IPS-20b (cell line): Measurements from ENCODE around the gene ARHGAP10.
"Not testable (repeated sequence)": the region's sequence is repeated elsewhere in the genome, so short reads cannot be mapped to it uniquely, and the experiment has no call there.

Experiments used
- H3K27ac ChIP-seq: one replicate; pipeline ENCODE4 v1.5.1; 2013; ENCODE audit warnings: low read length
- H3K27me3 ChIP-seq: 2 replicates; pipeline ENCODE4 v1.6.1; 2013; ENCODE audit warnings: mild to moderate bottlenecking, low read length, inconsistent platforms; ENCODE audit not compliant: insufficient read depth
- H3K36me3 ChIP-seq: 2 replicates; pipeline ENCODE4 v1.6.1; 2013; ENCODE audit warnings: low read depth, mild to moderate bottlenecking, inconsistent platforms, low read length, moderate library complexity; ENCODE audit not compliant: insufficient read depth
- H3K4me1 ChIP-seq: 2 replicates; pipeline ENCODE4 v1.6.1; 2013; ENCODE audit warnings: mild to moderate bottlenecking, control low read depth, inconsistent platforms, low read length, moderate library complexity; ENCODE audit not compliant: insufficient read depth
- H3K4me3 ChIP-seq: 2 replicates; pipeline ENCODE4 v1.5.1; 2013; ENCODE audit warnings: mild to moderate bottlenecking, low read length, inconsistent platforms
- H3K9ac ChIP-seq: 2 replicates; pipeline ENCODE4 v1.6.1; 2013; ENCODE audit warnings: low read depth, mild to moderate bottlenecking, inconsistent platforms, low read length, moderate library complexity
- H3K9me3 ChIP-seq: 2 replicates; pipeline ENCODE4 v1.6.1; 2013; ENCODE audit warnings: mild to moderate bottlenecking, low read depth, low read length, inconsistent platforms; ENCODE audit not compliant: insufficient read depth

ARHGAP10 gene

GRCh38 chr4:147994076-147994475, 262.2 kb downstream of the ARHGAP10 start:
- H3K4me3 ChIP-seq = no peak overlapping the region
- peaks cover 3% of the 10 kb centered on the region for H3K4me1 ChIP-seq
- no peaks in the 10 kb centered on the region for H3K36me3 ChIP-seq
- no peak overlapping the region for H3K27ac ChIP-seq
- no peaks in the 10 kb centered on the region for H3K9me3 ChIP-seq
- H3K27me3 ChIP-seq = no peaks in the 10 kb centered on the region
- no peak overlapping the region for H3K9ac ChIP-seq

GRCh38 chr4:147994491-147995385, 262.9 kb downstream of the ARHGAP10 start:
- no peaks in the 10 kb centered on the region for H3K9me3 ChIP-seq
- H3K27me3 ChIP-seq = no peaks in the 10 kb centered on the region
- H3K9ac ChIP-seq = no peak overlapping the region
- no peaks in the 10 kb centered on the region for H3K36me3 ChIP-seq
- H3K4me1 ChIP-seq = peaks cover 3% of the 10 kb centered on the region
- no peak overlapping the region for H3K4me3 ChIP-seq
- no peak overlapping the region for H3K27ac ChIP-seq

- no peak overlapping the region for H3K9ac ChIP-seq
- H3K27me3 ChIP-seq = no peaks in the 10 kb centered on the region
- H3K4me3 ChIP-seq = no peak overlapping the region
- H3K9me3 ChIP-seq = no peaks in the 10 kb centered on the region
- H3K36me3 ChIP-seq = no peaks in the 10 kb centered on the region
- no peak overlapping the region for H3K27ac ChIP-seq
- peaks cover 3% of the 10 kb centered on the region for H3K4me1 ChIP-seq
Measured at GRCh38 chr4:147996859-147997258, 265.0 kb downstream of the ARHGAP10 start.

- H3K9me3 ChIP-seq, H3K4me3 ChIP-seq, H3K27me3 ChIP-seq, H3K36me3 ChIP-seq, H3K9ac ChIP-seq, H3K4me1 ChIP-seq, H3K27ac ChIP-seq: not testable (repeated sequence)
Measured at GRCh38 chr4:148000038-148000437, 268.1 kb downstream of the ARHGAP10 start.

- H3K4me1 ChIP-seq = no peaks in the 10 kb centered on the region; the same call in 1 of the 2 replicates
- H3K36me3 ChIP-seq = no peaks in the 10 kb centered on the region
- no peak overlapping the region for H3K27ac ChIP-seq
- no peak overlapping the region for H3K4me3 ChIP-seq
- no peaks in the 10 kb centered on the region for H3K9me3 ChIP-seq
- H3K9ac ChIP-seq = no peak overlapping the region
- no peaks in the 10 kb centered on the region for H3K27me3 ChIP-seq
Measured at GRCh38 chr4:148004228-148004857, 272.5 kb downstream of the ARHGAP10 start.

- Histone ChIP-seq H3K4me3 (no peak overlapping the region), H3K27me3 (no peaks in the 10 kb centered on the region)
Measured at GRCh38 chr4:148006001-148006400, 274.1 kb downstream of the ARHGAP10 start.

GRCh38 chr4:148007314-148007760, 275.4 kb downstream of the ARHGAP10 start:
- Histone ChIP-seq H3K36me3 (no peaks in the 10 kb centered on the region), H3K4me1 (no peaks in the 10 kb centered on the region; the same call in 1 of the 2 replicates), H3K27me3 (no peaks in the 10 kb centered on the region), H3K9me3 (no peaks in the 10 kb centered on the region), H3K4me3 (no peak overlapping the region), H3K27ac (no peak overlapping the region), H3K9ac (no peak overlapping the region)

More at GRCh38 chr4:148006001-148006400, 274.1 kb downstream of the ARHGAP10 start:
- no peaks in the 10 kb centered on the region for H3K9me3 ChIP-seq
- no peaks in the 10 kb centered on the region; the same call in 1 of the 2 replicates for H3K4me1 ChIP-seq
- no peak overlapping the region for H3K9ac ChIP-seq
- no peak overlapping the region for H3K27ac ChIP-seq
- no peaks in the 10 kb centered on the region for H3K36me3 ChIP-seq

GRCh38 chr4:148007792-148008191, 275.9 kb downstream of the ARHGAP10 start:
- H3K36me3 ChIP-seq = no peaks in the 10 kb centered on the region
- H3K9ac ChIP-seq = no peak overlapping the region
- H3K27me3 ChIP-seq = no peaks in the 10 kb centered on the region
- no peak overlapping the region for H3K4me3 ChIP-seq
- no peaks in the 10 kb centered on the region for H3K9me3 ChIP-seq
- no peaks in the 10 kb centered on the region; the same call in 1 of the 2 replicates for H3K4me1 ChIP-seq
- H3K27ac ChIP-seq = no peak overlapping the region

- Histone ChIP-seq H3K4me3 (no peak overlapping the region), H3K9ac (no peak overlapping the region), H3K27me3 (no peaks in the 10 kb centered on the region), H3K4me1 (0 out of 2 replicates have a peak, but pooled peaks cover 3% of the 10 kb centered on the region), H3K36me3 (no peaks in the 10 kb centered on the region), H3K27ac (no peak overlapping the region), H3K9me3 (no peaks in the 10 kb centered on the region)
Measured at GRCh38 chr4:148015058-148015457, 283.2 kb downstream of the ARHGAP10 start.

- 0 out of 2 replicates have a peak, but pooled peaks cover 3% of the 10 kb centered on the region for H3K4me1 ChIP-seq
Measured at GRCh38 chr4:148015468-148015867, 283.6 kb downstream of the ARHGAP10 start.

GRCh38 chr4:148016063-148016637, 284.3 kb downstream of the ARHGAP10 start:
- Histone ChIP-seq H3K4me3 (no peak overlapping the region), H3K27ac (no peak overlapping the region), H3K9me3 (no peaks in the 10 kb centered on the region), H3K36me3 (no peaks in the 10 kb centered on the region), H3K27me3 (no peaks in the 10 kb centered on the region), H3K4me1 (0 out of 2 replicates have a peak, but pooled peaks cover 3% of the 10 kb centered on the region), H3K9ac (no peak overlapping the region)

More at GRCh38 chr4:148015468-148015867, 283.6 kb downstream of the ARHGAP10 start:
- no peaks in the 10 kb centered on the region for H3K27me3 ChIP-seq
- H3K9me3 ChIP-seq = no peaks in the 10 kb centered on the region
- H3K4me3 ChIP-seq = no peak overlapping the region
- no peak overlapping the region for H3K9ac ChIP-seq
- no peak overlapping the region for H3K27ac ChIP-seq
- no peaks in the 10 kb centered on the region for H3K36me3 ChIP-seq
